GM12892 (cell line): ENCODE data around the gene PPP2R5E.

ENCODE experiments used
- POLR2A ChIP-seq: IDR thresholded peaks from 2 replicates; pipeline ENCODE4 v1.6.1; 2011; ENCODE audit warnings: low read depth, low read length, control low read depth
- POLR2AphosphoS5 ChIP-seq: IDR thresholded peaks from 2 replicates; pipeline ENCODE4 v1.6.1; 2011; ENCODE audit warnings: low read depth, low read length, control low read depth

DNA sequence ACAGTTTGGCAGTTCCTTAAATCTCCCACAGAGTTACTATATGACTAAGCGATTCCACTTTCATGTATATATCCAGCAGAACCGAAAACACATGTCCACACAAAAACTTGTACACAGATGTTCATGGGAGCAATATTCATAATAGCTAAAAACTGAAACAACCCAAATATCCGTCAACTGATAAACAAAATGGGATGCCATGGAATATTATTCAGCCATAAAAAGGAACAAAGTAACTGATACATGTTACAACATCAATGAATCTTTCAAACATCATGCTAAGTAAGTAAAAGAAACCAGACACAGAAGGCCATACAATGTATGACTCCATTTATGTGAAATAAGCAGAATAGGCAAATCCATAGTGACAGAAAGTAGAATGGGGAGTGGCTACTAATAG lies 144.2 kb downstream of the PPP2R5E start:
- TF ChIP-seq POLR2AphosphoS5 (no peak), POLR2A (no peak)
